GM19467 (cell line): ENCODE data around the gene BROX.
"Not testable (repeated sequence)": the region's sequence is repeated elsewhere in the genome, so short reads cannot be mapped to it uniquely, and the experiment has no call there.

ENCODE experiments used
- ATAC-seq: cut with Tn5 transposase; IDR thresholded peaks from one replicate; pipeline ENCODE4 v1.9.1; 2021; ENCODE audit warnings: mild to moderate bottlenecking, moderate library complexity; ENCODE audit not compliant: unreplicated experiment

BROX gene

DNA sequence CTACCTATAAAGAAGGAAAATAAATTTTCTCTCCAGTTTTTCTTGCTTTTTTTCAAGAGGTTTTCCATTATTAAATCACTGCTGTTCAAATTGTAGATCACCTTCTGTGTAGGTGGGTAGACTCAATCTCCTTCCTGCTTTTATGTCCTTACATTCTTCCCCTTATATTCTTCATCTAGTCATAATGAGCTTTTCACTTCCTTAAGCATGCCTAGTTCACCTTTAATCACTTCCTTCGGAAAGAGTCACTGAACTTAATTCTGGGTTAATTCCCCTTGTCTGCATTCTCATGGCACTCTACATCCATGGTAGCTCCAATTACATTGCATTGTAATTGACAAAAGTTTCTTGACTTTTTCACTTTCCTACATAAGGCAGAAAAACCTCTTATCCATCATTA, 18.5 kb downstream of the BROX start:
- ATAC-seq, result no peak

DNA sequence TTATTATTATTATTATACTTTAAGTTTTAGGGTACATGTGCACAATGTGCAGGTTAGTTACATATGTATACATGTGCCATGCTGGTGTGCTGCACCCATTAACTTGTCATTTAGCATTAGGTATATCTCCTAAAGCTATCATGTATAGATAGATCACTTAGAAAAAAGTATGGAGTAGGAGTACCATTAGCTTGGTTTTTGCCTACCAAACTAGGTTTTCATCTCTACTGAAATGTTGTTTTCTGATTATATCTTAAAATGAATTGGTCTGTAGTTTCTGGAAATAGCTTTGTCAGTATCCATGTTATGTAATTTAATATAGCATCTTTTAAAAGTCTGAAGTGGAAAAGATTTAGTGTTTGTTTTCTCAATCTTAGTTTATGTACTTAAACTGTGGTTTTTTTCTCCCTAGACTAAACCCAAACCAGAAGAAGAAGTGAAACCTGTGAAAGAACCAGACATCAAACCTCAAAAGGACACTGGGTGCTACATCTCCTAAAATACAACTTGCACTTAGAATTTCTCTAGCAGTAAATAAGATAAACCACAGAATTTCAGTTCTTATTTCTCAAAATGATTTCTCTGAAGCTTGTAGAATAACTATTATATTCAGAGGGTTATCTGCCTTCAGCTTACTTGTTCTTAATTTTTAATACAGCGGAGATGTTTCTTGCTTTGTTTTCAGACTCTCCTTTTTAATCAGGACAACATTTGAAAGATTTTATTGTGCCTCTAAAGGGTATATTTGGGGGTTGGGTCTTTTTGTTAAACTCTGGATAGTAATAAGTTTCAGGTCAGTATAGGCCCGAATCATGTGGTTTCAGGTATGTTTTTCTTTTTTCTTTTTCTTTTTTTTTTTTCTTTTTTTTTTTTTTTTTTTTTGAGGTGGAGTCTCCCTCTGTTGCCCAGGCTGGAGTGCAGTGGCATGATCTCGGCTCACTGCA, 20.1 kb downstream of the BROX start:
- peak; percentile 97 for ATAC-seq

DNA sequence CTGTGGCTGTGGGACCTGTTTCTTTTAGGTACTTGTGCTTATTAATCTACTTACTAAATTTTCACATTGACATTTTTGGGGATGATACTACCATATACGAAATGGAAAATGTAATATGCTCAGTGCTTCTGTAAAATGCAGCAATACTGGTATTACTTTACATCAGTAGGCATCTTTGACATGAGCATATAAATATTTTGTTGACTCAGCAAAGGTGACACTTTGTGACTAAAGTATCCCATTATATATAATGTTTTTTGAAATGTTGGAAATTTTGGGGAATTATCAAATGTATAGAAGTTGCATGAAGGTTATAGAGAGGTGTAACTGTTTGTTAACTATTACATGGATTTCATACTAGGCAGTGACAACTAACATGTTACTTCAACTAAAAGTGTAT, 22.4 kb downstream of the BROX start:
- no peak for ATAC-seq

DNA sequence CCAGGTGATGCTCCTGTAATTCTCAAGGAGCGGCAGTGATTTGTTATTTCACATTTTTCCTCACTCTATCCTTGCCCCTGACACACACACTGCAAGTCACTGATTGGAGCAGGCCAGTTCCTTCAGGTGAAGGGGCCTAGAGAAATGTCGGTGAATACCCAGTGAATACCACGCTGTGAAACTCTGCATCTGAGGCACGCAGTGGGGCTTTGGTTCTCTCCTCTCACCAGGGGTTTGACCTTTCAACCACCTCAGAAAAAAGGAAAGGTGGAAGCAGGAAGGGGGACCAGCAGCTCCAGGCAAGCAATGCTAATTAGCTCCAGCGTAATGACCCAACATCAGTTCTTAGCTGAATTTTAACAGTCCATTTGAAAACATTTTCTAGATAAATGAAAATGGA, 24.1 kb downstream of the BROX start:
- ATAC-seq, result no peak

DNA sequence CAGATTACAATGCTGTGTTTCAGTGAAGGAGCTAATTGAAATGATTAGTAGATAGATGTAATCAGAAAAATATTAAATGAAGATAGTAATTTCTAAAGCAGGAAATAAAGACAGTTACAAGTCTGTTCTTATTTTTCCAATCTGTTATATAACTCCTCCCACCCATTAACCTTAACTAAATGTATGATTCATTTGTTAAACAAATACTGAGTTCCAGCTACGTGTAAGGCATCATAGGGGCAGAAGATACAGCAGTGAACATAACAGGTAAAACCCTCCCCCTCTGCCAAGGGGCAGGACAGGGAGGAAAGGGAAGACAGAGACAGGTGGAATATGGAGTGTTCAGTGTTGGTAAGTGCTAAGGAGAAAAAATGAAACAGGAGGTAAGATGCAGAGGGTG, 24.6 kb downstream of the BROX start, which contains the start of gene FAM177B:
FAM177B (plus strand) TSS at position 231 of the 400 bp plus-strand sequence. CDS start 9,344 bp downstream, outside the sequence.
- ATAC-seq, result no peak

DNA sequence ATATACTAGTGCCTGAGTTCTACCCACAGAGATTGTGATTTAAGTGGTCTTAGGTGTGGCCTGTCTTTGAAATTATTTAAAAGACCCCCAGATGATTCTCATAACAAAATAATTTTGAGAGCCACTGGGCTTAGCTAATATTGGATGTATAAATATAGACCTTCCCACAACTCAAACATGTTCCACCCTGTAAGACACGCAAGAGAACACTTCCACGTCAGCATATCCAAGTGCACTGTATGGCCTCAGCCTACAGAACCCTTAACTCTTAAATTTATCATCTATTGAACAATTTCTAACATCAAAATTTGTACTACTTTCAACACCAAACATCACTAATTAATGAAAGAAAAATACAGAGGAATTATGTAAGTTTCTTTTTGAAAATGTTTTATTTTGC, 27.1 kb downstream of the BROX start:
- no peak for ATAC-seq

DNA sequence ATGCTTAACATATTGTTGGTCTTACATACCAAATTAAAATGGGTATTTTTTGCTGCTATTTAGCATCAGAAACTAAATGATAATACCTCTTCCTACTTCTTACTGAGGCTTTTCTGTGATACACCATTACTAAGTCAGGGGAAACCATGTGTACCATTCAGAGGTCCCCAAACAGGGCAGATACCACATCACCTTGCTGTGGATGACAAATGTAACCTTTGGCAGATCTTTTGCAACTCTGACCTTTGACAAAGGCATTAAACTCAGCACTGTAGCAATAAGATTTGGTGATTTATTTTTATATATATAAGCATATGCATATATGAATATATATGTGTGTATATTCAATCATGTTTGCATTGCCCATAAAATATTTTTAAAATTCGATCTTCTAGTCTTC, 27.6 kb downstream of the BROX start:
- ATAC-seq, result no peak

DNA sequence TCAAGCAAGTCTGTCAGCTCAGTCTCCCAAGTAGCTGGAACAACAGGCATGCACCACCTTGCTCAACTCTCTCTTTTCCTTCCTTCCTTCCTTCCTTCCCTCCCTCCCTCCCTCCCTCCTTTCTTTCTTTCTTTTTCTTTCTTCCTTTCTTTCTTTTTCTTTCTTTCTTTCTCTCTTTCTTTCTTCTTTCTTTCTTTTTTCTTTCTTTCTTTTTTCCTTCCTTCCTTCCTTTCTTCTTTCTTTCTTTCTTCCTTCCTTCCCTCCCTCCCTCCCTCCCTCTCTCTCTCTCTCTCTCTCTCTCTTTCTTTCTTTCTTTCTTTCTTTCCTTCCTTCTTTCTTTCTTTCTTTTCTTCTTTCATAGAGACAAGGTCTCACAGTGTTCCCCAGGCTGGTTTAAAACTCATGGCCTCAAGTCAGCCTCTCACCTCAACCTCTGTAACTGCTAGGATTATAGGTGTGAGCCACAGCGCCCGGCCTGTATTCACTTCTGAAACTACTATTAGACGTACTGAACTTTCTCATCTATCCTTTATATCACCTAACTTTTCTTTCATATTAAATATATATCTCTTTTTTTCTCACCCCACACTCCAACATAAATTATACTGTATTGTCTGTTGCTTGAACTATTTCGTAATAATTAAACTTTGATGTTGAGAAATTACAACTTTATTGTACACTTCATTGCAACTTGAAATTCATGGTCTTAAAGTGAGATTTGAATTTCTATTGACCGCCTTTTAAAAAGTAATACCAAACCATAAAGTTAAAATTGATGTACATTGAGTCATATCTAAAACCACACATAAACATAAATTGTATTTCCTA, 29.5 kb downstream of the BROX start:
- not testable (repeated sequence) for ATAC-seq

DNA sequence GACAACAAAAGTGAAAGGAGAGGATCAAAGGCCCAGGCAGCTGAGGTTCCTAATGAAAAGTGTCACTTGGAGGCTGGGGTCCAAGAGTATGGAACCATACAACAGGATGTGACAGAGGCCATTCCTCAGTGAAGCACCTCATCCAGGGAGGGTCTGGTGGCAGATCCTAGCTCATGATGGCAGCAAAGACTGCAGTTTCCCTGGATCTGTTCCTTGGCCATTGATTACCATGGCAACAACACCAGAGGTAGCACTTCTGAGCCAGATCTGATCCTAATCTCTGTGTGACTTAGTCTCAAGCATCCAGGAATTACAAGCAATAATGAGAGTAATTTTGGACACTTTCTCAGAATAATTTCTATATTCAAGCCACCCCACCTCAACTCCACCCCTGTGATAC, 37.6 kb downstream of the BROX start:
- no peak for ATAC-seq

DNA sequence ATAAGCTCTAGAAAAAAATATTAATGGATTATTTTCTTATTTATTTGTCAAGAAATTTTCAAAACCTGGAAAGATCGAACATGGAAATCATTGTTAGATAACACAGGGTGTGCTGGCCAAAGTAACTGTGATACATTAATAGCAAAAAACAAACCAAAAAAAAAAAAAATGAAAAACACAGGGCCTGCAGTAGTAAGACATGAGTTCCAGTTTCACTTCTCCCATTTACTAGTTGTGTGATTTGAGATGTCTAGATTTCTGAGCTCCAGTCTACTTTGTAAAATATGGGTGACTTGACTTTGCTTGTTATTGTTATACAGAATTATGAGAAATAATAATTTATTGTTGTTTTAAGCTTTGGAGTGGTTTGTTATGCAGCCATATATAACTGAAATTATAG, 38.3 kb downstream of the BROX start:
- ATAC-seq, result peak; percentile 71

DNA sequence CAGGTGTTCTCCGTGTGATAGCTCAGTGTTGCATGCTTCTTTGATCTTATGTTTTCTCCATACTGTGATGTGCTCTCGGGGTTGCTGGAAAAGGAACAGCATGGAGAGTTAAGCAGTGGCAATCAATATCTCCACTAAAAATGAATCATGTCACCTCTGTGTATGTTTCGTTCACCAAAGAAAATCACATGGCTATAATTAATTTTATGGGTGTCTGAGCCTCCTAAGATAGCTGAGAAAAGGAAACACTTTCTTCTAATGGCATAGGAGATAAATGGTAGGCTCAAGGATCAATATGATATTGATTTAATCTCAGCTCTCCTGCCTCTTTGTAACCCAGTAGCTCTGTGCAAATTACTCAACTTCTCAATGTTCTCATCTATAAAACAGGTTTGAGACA, 38.9 kb downstream of the BROX start:
- ATAC-seq, result no peak

DNA sequence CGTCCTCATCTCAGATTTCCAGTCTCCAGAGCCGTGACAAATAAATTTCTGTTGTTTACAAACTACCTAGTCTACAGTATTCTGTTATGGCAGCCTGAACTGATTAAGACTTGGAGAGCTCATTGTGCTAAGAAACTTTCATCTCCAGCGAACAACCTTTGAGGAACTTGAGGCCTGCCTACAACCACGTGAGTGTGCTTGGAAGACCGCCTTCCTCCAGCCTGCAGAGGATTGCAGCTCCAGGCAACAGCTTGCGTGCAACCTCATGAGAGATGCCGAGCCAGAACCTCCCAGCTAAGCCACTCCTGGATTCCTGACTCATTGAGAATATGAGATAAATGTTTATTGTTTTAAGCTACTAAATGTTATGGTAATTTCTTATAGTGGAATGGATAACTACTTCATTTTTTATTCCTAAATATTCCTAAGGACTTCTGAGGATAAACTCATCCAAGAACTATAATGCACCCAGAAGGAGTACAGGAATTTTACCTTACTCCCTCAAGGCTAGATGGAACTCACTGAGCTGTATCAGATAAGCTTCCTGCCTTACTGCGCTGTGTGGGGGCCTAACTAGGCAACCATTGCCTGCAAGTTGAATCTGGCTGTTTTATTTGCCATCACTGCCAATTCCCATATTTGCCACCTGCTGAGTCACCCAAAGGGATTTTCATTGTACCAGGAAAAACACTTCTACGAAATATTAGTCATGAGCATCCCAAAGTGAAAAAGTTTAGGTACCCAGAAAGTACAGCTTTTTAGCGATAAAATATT, 42.2 kb downstream of the BROX start:
- no peak for ATAC-seq

DNA sequence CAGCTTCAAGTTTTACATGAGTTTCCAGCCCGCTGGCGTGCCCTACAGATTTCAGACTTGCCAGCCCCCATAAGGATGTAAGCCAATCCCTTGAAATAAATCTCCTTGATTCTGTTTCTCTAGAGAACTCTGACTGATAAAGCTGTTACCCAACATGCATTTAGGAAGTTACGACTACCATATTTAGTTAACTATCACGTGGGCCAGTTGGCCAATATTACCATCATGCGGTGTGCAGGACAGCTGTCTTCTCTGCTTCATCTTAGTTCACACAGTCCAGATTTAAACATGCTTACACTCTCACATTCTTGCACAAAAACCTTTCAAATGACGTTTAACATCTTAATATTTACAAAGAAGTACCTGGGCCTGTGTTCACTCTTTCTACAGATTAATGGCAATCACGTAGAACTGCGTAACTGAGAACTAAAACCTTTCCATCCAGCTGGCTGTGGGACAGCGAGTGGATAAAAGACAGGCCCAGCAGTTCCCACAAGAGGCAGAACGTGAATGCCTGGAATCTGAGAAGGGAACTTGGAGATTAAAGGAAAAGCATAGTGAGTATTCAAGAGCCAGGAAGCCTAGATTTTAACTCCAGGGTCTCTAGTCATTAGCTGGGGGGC, 45.4 kb downstream of the BROX start:
- ATAC-seq, result no peak

DNA sequence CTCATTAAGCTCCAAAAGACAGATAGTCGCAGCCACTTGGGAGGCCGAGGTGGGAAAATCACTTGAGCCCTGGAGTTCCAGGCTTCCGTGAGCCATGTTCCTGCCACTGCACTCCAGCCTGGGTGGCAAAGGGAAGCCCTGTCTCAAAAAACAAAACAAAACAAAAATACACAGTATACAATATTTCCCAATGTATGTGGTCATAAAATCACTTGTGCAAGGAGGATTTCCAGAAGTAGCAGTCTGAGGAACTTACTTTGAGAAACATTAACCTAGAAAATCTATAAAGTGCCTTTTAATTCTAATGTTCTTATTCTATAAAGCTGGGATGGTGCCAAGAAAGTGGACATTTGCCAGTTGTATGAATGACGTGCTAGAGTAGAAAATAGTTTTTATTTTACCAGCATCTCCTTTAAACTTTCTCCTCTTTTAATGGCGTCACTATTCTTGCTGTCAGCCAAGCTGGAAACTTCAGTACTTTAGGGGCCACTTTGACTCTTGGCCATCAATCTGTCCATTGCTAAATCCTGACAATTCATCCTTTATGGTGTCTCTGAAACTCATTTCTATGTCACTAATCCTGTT, 47.2 kb downstream of the BROX start:
- no peak for ATAC-seq

DNA sequence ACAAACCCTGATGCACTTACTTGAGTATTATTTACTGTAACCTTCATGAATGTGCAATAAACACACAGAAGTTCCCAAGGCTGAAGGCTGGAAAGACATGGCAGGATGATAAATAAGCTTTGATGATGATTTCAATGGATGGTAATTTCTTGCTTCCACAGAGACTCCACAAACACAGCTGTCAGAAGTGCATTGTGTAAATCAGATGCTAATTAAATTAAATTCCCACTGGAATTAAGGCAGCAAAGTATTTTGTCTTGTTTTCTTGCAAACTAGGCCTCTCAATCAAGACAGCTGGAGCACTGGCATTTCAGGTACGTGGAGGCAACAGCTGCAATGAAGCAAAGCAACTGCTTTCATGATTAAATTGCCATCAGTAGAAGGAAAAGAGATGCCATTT, 48.7 kb downstream of the BROX start:
- no peak for ATAC-seq

DNA sequence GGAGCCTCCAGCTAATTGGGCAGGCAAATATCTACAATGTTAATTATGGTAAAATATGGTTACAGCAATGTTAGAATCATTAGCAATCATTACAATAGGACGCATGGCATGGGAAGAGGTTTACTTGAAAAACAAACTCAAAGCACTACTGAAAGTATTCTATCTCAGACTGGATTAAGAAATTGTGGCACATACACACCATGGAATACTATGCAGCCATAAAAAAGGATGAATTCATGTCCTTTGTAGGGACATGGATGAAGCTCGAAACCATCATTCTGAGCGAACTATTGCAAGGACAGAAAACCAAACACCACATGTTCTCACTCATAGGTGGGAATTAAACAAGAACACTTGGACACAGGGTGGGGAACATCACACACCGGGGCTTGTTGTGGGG, 49.8 kb downstream of the BROX start:
- ATAC-seq, result not testable (repeated sequence)

DNA sequence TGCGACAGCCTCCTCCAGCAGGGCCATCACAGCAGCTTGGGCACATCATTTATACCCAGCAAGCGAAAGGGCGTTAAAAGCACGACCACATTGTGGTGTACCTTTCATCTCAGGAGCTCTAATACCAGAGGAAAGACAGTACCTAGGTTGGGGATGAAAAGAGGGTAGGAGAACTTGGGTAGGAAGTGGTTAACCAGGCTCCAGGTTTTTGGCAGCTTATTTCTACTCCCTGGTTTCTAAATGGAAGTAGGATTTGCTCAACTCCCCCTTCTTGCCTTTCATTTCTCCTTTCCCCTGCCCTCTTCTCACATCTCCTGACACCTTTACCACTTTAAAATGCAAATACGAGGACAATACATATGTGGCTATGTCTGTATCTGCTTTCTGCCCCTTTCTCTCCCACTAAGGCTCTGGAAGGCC, 54.8 kb downstream of the BROX start:
- ATAC-seq, result no peak

DNA sequence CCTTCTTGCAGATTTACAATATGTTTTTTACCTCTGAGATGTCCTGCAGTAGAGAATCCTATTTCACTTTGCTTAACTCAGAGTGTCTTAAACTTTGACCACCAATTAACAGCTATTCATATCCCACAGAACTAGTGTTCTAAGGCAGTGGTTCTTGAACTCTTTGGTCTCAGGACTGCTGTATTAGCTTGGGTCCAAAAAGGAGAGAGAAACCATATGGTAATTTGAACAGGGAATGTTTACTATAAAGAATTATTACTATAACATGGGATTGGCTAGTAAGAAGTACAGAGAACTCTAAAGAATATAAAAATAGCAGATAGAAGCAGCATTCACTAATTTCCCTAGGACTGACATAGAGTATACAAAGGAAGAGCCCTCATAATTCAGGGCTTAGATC, 56.2 kb downstream of the BROX start:
- no peak for ATAC-seq

DNA sequence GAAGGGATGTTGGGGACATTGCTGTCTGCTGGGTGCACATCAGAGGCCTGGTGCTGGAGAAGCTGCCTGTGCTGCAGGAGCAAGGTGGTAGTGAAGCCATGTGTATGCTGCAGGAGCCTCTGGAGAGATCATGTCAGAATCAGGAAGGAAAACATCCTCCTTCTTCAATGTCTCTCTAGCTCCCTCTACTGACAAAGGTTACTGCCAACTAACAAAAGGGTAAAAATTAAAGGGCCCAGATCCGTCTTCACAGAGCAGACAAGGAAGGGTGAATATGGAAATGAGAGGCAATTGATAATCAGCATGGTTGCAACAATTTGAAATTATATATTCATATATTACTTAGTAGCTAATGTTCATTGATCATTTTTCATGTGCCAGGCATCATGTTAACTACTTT, 56.8 kb downstream of the BROX start:
- ATAC-seq, result no peak

DNA sequence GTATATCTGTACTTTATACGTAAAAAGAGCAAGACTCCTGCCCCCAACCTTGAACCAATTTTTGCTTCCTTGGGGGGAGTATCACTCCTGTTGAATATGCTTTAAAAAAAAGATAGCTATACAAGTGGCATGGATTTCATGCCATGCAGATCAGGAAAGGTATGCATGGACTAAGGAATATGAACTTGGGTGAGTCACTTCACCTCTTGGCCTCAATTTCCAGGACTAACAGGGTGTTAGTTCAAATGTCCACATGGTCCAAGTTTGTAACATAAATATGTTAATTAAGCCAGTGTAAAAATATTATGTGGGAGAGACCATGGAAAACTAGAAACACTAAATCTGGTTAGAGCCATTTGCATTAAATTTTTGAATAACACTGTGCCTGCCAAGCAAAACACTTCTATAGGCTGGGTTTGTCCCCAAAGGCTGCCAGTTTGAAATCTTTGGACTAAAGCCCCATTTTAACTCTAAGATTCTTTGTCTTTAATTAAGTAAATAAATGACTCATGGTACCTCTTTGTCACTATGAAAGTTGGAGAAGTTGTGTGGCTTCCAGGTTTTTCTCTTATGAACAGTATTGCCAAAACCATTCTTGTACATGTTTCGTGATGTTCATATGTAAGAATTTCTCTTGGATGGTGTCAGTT, 57.7 kb downstream of the BROX start:
- ATAC-seq, result no peak
